HPDE6-E6E7 (cell line): ENCODE data around the gene DOK1.

Source experiments
- DNase-seq: peaks from one replicate; pipeline ENCODE4 v3.0.0; 2011; ENCODE audit warnings: missing footprints; ENCODE audit errors: extremely low spot score

Gene DOK1

GRCh38 chr2:74553892-74554819, at the start of gene DOK1, which contains the start of gene LOXL3:
Gene DOK1, plus strand, starts transcription at chr2:74554720. Its CDS starts 35 bp downstream, at chr2:74554755.
Gene LOXL3, minus strand, starts transcription at chr2:74553942. Its CDS starts 1,308 bp downstream, at chr2:74552634.
- DNase-seq: no peak

DNA sequence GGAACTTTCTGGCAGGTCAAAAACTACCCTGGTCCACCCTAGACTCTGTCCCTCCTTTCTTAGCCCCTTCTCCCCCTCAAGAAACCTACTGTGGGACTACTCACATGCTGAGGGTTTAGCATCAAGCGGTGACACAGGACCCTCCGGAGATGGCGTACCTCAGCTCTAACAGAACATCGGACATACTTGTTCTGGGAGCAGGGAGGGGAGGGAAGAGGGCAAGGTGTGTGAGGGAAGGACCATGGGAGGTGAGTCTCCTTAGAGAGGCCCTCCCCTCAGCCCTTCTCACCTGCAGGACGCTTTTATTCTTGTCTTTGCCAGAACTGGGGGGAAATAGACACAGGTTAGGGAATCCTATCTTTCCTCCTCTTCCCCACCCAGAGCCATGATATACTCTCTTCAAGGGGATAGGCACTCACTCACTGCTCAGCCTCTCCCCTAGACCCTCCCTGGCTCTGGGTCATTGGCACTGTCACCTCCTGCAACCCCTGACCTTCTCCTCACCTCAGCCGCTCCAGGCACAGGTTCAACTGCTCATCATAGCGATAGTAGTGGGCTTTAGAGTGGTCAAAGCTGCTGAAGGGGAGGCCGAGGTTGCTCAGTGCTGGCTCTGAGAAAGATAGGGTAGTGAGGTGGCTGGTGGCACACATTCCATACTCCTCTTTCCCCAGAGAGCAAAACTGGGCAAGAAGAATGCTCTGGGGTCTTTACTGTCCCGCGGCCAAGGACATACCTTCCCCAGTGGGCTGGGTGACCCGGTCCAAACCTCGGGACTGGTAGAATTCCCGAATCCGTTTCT, 48.9 kb upstream of the DOK1 start:
- DNase-seq: no peak

- peak; percentile 93 for DNase-seq
Measured at GRCh38 chr2:74507145-74507925, 47.2 kb upstream of the DOK1 start, which contains the start of gene PCGF1. Gene PCGF1, minus strand, starts transcription at chr2:74507695. Its CDS starts 27 bp downstream, at chr2:74507668.

DNA sequence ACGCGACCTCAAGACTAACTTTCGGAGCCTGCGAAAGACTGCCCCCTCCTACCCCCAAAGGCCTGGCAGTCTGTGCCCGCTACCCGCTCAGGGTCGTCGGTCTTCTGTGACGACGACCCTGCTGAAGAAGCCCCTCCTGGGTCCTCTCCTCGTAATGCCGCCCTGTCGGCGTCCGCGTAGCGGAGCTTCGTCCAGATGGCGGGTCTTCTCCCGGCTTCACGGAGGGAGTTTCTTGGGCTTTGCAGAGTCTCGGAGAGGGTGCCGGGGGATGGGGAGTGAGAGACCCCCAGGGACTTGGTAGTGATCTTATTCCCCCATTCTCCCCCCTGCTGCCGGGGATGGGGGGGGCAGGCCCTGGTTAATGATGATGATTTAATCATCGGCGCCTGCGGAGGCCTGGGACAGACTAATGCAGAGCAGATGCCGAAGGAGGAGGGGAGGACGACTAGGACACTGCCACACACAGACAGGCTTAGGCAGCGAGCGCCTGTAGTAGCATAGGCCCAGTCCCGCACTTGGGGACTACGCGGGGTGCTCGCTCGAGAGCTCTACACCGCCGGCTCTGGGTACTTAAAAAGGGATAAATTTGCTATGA, 46.5 kb upstream of the DOK1 start:
- DNase-seq: no peak

- DNase-seq: no peak
Measured at GRCh38 chr2:74510272-74510671, 44.2 kb upstream of the DOK1 start.

- DNase-seq: no peak
Measured at GRCh38 chr2:74511104-74511989, 43.2 kb upstream of the DOK1 start.

DNA sequence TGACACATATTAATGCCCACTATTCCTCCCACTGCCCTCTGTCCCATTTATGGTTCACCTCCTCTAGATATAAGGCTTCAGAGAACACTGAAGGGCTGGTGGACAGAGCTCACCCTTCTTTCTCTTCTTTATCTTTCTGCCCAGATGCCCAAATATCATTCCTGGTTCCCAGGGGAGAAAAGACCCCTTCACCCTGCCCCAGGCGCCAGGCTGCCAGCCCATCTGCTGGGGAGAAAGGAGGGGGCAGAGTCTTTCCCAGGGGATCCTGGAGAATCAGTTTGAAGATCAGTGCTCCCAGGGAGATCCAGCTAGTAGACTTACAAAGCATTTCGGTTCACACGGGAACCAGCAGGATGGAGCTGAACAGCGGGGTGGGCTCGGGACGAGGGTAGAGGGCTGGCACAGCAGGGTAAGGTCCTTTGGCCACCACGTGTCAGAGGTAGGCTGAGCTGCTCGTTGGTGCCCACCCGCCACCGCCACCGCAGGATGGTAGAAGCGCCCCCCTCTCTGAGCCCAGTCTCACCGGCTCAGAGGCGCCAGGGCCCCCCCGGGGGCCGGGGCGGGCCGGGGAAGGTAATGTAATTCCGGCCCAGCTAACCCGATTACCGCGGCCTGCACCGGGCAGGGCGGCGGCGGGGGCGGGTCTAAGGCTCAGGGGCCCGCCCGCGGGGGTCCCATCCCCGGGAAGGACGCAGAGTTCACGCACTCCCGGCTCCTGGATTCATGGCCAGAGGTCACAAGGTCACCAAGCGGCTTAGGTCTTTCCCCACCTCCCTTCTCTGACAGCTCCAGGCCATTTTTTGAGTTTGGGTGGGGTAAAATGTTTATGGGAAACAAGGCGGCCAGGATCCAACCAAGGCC, 41.5 kb upstream of the DOK1 start:
- DNase-seq: no peak

DNA sequence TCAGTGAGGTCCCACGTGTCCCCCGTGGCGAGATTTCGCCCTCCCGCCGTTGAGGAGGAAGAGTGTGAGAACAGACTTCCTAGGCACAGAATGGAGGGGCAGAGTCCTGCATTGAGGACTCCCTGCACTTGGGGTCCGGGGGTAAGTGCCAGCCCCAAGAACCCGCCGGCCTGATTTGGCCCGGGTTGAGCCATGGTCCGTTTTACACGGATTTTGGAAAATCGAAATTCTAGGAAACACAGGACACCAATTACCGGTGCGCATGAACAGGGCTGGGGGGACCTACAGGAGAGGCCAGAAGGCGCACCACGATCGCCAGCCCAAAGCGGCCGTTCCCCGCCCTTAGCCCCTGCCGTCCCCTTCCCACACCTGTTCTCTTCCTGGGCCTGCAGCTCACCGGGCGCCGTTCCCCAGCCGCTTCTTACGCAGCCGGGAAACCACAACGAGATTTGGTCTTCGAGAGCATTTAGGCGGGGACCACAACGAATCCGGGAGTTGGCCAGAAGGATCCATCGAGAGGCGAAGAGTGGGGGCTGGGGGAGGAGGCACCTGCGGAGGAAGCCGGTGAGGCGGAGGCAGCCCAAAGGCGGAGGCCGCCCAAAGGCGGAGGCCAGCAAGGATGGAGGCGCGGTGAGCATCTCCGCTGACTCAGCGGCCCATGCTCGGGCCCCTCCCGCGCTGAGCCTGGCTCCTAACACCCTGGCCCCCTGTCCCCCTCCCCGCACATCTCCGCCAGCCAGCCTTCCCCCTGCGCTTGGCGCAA, 40.7 kb upstream of the DOK1 start:
- no peak for DNase-seq

DNA sequence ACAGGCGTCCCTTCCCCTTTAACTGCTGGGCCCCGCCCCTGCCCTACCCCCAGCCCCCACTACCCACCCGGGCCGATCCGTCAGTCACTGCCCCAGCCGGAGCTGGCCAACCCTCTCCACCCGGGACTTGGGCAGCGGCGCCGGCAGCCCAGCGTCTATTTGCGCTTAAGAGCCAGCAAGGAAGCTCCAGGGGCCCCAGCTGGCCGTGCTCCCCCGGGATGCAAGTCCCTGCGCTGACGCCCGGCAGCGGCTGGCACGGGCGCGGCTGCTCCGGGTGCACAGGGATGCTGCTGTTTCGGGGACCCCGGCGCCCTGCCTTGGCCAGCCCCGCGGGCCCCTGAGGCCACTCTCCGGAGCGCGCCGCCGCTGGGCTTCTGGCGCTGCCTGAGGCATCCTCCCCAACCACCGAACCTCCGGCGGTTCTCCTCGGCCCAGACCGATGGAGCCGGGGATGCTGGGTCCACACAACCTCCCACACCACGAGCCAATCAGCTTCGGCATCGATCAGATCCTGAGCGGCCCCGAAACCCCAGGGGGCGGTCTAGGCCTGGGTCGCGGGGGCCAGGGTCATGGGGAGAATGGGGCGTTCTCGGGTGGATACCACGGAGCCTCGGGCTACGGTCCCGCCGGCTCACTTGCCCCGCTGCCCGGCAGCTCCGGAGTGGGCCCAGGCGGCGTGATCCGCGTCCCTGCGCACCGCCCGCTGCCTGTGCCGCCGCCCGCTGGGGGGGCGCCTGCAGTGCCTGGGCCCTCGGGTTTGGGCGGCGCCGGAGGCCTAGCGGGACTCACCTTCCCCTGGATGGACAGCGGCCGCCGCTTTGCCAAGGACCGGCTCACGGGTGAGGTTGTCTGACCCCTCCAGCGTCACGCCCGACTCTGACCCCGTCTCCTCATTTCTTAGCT, 39.9 kb upstream of the DOK1 start, which contains the start of gene TLX2:
Gene TLX2 (plus strand): TSS at position 83 of the 903 bp plus-strand sequence. CDS start 357 bp downstream, at position 440.
- no peak for DNase-seq

DNA sequence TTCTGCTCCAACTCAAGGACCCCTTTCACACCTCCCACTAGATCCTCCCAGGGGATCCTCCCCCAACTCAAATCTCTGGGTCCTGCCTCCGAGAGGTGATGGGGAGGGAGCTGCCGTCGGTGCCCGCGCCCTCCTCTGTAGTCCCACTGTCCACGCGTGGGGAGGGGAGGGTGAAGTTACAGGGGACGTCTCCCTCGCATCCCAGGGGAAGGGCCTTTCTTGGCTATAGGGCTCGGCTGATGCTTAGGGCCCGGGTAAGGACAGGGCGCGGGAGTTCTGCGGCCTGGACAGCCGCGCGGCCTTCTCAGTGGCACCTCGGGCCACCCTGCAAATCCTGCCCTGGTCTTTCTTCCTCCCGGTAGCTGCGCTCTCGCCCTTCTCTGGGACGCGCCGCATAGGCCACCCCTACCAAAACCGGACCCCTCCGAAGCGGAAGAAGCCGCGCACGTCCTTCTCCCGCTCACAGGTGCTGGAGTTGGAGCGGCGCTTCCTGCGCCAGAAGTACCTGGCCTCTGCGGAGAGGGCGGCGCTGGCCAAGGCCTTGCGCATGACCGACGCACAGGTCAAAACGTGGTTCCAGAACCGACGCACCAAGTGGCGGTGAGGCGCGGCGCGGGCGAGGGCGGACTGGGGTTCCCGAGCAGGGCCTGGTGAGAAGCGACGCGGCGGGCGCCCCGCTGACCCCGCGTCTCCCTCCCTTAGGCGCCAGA, 39.1 kb upstream of the DOK1 start:
- no peak for DNase-seq

- no peak for DNase-seq
Measured at GRCh38 chr2:74515981-74516633, 38.4 kb upstream of the DOK1 start.

- DNase-seq: no peak
Measured at GRCh38 chr2:74516650-74517049, 37.9 kb upstream of the DOK1 start.

- DNase-seq: no peak
Measured at GRCh38 chr2:74522516-74522915, 32.0 kb upstream of the DOK1 start.

GRCh38 chr2:74524005-74524404, 30.5 kb upstream of the DOK1 start:
- DNase-seq: no peak

DNA sequence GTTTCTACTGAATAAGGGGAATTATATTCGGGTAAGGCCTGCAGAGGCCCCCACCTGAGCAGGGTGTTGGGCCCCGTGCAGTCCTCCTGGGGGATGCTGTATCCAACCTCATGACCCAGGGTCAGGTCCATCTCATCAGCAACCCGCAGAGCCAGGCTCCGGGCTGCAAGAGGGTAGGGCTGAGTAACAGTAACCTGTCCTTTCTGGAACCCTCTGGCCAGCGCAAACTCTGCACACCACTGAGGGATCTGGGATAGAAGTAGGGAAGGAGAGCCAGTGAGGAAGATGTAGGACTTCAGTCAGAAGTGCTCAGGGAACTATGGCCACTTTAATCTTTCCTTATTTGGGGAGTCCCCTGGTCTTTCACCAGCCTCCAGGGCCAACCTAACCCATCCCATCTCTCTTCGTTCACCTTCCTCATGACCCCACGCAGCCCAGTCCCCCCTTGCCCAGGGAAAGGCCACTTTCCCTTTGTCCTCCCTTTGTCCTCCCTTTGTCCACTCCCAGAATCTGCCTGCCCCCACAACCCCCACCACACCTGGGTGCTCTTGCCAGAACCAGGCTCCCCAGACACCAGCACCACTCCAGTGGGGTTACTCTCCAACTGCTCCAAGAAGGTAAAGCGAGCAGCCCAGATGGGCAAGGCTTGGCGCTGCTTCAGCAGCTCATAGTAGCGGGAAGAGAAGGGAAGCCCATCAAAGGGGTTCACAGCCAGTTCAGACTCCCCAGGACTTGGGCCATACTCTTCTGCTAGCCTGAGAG, 29.4 kb upstream of the DOK1 start:
- DNase-seq: no peak
